HepG2 (cell line): Measurements from ENCODE around the gene ZNF444. TPM values are rescaled to one million over a fixed set of nuclear protein-coding genes. Genes with fewer than 3 reads are reported as not detected.

ENCODE experiments used
- DMAP1 ChIP-seq: IDR thresholded peaks from 2 replicates; pipeline ENCODE4 v1.6.1; 2016
- ELF3 ChIP-seq: IDR thresholded peaks from 2 replicates; pipeline ENCODE4 v1.6.1; 2016; ENCODE audit warnings: missing genetic modification reagents, missing compliant biosample characterization
- NFKBIZ ChIP-seq: IDR thresholded peaks from 2 replicates; pipeline ENCODE4 v1.6.1; 2018; ENCODE audit warnings: missing genetic modification reagents, missing compliant biosample characterization
- POLR2AphosphoS2 ChIP-seq: IDR thresholded peaks from 2 replicates; pipeline ENCODE4 v1.6.1; 2011; ENCODE audit warnings: low read depth, low read length, improper control_type of control experiment
- SMAD9 ChIP-seq: sonication (generic); formaldehyde crosslinking; IDR thresholded peaks from 2 replicates; pipeline ENCODE4 v1.5.1; 2020; ENCODE audit warnings: mild to moderate bottlenecking, missing genetic modification reagents
- SOX13 ChIP-seq, 3 experiments: fragments of 450-650 bp in 1 of 3; sonication (generic) in 1 of 3; formaldehyde crosslinking in 1 of 3; IDR thresholded peaks in 2 of 3; conservative IDR thresholded peaks in 1 of 3; 2 replicates each; pipeline versions ENCODE4 v1.5.0 to v1.6.1; 2016 to 2020; ENCODE audit warnings: antibody characterized with exemption in 1 of 3, mild to moderate bottlenecking in 1 of 3, missing compliant biosample characterization in 1 of 3, missing genetic modification reagents in 1 of 3, moderate library complexity in 1 of 3
- THYN1 ChIP-seq: sonication (generic); formaldehyde crosslinking; IDR thresholded peaks from 2 replicates; pipeline ENCODE4 v1.8.1; 2023; ENCODE audit warnings: low read depth, mild to moderate bottlenecking, moderate library complexity, missing genetic modification reagents, borderline replicate concordance
- ZKSCAN5 ChIP-seq: sonication (generic); formaldehyde crosslinking; IDR thresholded peaks from 2 replicates; pipeline ENCODE4 v1.5.1; 2020; ENCODE audit warnings: mild to moderate bottlenecking, missing genetic modification reagents
- ZNF75D ChIP-seq: sonication (generic); formaldehyde crosslinking; IDR thresholded peaks from 2 replicates; pipeline ENCODE4 v1.8.1; 2023; ENCODE audit warnings: missing genetic modification reagents, mild to moderate bottlenecking, borderline replicate concordance
- ZNF891 ChIP-seq: sonication (generic); formaldehyde crosslinking; IDR thresholded peaks from 2 replicates; pipeline ENCODE4 v1.5.0; 2020; ENCODE audit warnings: mild to moderate bottlenecking, missing genetic modification reagents
- polyA plus RNA-seq, 8 experiments: library from polyadenylated mRNA; depleted of rRNA in 3 of 8; stranded (reverse) in 7 of 8; unstranded in 1 of 8; fragments of >200 nt; fragmentation: Illumina TruSeq in 4 of 8; extraction: Trizol in 4 of 8; gene quantifications; 2 replicates each; pipeline versions ENCODE4 v1.2.1 to v1.2.3, GENCODE V29; 2011 to 2016; ENCODE audit warnings: low read depth in 4 of 8, missing spikeins in 1 of 8, mixed read lengths in 1 of 8; ENCODE audit not compliant: insufficient read depth in 1 of 8
- total RNA-seq, 5 experiments: library from RNA; depleted of rRNA; stranded (reverse); fragments of >200 nt; fragmentation: Illumina TruSeq; extraction: Trizol; gene quantifications; 2 replicates each; pipeline ENCODE4 v1.2.3, GENCODE V29; 2016; ENCODE audit warnings: low read depth in 1 of 5
- TF ChIP-seq, protein P1 (sequence below): sonication (generic); formaldehyde crosslinking; IDR thresholded peaks from 2 replicates; pipeline ENCODE4 v1.5.1; 2020; ENCODE audit warnings: mild to moderate bottlenecking, moderate library complexity, missing genetic modification reagents
- TF ChIP-seq, protein P2 (sequence below): sonication (generic); formaldehyde crosslinking; IDR thresholded peaks from 2 replicates; pipeline ENCODE4 v1.5.1; 2020; ENCODE audit warnings: missing genetic modification reagents, mild to moderate bottlenecking, borderline replicate concordance
- TF ChIP-seq, protein P3 (sequence below): sonication (generic); formaldehyde crosslinking; IDR thresholded peaks from 2 replicates; pipeline ENCODE4 v1.5.1; 2020; ENCODE audit warnings: mild to moderate bottlenecking, missing genetic modification reagents, borderline replicate concordance
- TF ChIP-seq, protein P4 (sequence below): sonication (generic); formaldehyde crosslinking; IDR thresholded peaks from 2 replicates; pipeline ENCODE4 v1.4.0; 2020; ENCODE audit warnings: missing genetic modification reagents, borderline replicate concordance
- TF ChIP-seq, protein P5 (sequence below): sonication (generic); formaldehyde crosslinking; IDR thresholded peaks from 2 replicates; pipeline ENCODE4 v1.8.1; 2023; ENCODE audit warnings: mild to moderate bottlenecking, missing genetic modification reagents
- TF ChIP-seq, protein P6 (sequence below): sonication (generic); formaldehyde crosslinking; IDR thresholded peaks from 2 replicates; pipeline ENCODE4; 2020; ENCODE audit warnings: missing genetic modification reagents, mild to moderate bottlenecking, borderline replicate concordance

Gene ZNF444
- total and polyA plus RNA-seq, 2 of the 13 experiments (the other 11 are each of a cell fraction or from before 2014, with no cell fraction given), result 27.4 to 30.3 TPM

DNA sequence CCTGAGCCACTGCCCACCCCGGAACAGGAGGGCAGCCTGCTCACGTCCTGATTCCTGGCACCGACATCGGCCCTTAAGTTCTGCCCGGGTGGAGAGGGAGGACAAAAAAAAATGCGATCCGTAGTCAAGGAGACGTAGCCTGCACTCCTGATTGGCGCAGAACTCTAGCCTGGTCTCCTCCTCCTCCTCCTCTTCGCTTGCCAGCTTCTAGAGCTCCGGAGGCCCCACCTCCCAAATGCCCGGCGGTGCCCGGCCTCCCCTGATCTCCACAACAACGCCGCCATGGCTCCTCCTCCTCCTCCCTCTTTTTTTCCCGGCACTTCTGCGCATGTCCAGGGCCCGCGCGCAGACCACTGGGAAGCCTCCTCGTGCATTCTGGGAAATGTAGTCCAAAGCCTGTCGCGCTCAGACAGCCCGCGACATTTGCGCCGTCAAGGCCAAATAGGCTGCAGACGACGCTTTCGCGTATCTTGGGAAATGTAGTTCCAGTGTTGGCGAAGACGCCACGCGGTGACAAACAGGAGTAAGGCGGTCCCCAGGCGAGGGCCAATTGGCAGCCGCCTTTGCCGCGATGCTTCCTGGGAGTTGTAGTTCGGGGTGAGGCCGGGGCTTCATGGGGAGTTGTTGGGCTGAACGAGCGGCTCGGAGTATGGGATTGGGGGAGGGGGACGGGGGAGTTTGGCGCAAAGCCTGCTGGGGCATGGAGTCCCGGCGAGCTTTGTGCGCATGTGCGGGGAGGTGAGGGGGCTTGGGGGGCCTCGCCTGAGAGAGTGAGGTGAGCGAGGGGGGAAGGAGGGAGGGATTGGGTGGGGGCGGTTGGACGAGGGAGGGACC lies at the start of gene ZNF444 (continued):
- TF ChIP-seq, protein P1, sequence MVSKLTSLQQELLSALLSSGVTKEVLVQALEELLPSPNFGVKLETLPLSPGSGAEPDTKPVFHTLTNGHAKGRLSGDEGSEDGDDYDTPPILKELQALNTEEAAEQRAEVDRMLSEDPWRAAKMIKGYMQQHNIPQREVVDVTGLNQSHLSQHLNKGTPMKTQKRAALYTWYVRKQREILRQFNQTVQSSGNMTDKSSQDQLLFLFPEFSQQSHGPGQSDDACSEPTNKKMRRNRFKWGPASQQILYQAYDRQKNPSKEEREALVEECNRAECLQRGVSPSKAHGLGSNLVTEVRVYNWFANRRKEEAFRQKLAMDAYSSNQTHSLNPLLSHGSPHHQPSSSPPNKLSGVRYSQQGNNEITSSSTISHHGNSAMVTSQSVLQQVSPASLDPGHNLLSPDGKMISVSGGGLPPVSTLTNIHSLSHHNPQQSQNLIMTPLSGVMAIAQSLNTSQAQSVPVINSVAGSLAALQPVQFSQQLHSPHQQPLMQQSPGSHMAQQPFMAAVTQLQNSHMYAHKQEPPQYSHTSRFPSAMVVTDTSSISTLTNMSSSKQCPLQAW (CRISPR knock-in tag), result peak; percentile 94
- TF ChIP-seq, protein P2, sequence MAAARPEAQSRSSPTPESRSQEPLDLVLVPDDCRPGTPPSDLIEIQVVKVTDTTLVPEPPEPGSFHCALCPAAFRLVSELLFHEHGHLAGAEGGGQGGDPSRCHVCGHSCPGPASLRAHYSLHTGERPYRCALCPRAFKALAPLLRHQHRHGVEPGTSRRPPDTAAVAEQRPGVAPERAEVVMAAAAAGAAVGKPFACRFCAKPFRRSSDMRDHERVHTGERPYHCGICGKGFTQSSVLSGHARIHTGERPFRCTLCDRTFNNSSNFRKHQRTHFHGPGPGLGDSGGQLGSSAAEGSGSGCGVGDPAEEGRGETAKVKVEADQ (CRISPR knock-in tag), result no peak
- TF ChIP-seq NFKBIZ (CRISPR knock-in tag) (no peak), THYN1 (CRISPR knock-in tag) (no peak), ZKSCAN5 (CRISPR knock-in tag) (no peak), ZNF75D (CRISPR knock-in tag) (no peak), ZNF891 (CRISPR knock-in tag) (no peak), SOX13 (IDR thresholded peaks at IDR 0.05) (no peak), SOX13 (CRISPR knock-in tag; conservative IDR thresholded peaks at IDR 0.05 in 1 of 2, IDR thresholded peaks at IDR 0.05 in 1 of 2) (no peak; a peak in 1 of 4 replicates), POLR2AphosphoS2 (no peak), DMAP1 (CRISPR knock-in tag) (no peak), ELF3 (CRISPR knock-in tag) (peak; percentile 56; the same call in 1 of the 2 replicates), SMAD9 (CRISPR knock-in tag) (no peak)
- TF ChIP-seq, protein P3, sequence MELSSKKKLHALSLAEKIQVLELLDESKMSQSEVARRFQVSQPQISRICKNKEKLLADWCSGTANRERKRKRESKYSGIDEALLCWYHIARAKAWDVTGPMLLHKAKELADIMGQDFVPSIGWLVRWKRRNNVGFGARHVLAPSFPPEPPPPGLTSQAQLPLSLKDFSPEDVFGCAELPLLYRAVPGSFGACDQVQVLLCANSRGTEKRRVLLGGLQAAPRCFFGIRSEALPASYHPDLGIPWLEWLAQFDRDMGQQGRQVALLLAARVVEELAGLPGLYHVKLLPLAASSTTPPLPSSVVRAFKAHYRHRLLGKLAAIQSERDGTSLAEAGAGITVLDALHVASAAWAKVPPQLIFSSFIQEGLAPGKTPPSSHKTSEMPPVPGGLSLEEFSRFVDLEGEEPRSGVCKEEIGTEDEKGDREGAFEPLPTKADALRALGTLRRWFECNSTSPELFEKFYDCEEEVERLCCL, result no peak
- TF ChIP-seq, protein P4, sequence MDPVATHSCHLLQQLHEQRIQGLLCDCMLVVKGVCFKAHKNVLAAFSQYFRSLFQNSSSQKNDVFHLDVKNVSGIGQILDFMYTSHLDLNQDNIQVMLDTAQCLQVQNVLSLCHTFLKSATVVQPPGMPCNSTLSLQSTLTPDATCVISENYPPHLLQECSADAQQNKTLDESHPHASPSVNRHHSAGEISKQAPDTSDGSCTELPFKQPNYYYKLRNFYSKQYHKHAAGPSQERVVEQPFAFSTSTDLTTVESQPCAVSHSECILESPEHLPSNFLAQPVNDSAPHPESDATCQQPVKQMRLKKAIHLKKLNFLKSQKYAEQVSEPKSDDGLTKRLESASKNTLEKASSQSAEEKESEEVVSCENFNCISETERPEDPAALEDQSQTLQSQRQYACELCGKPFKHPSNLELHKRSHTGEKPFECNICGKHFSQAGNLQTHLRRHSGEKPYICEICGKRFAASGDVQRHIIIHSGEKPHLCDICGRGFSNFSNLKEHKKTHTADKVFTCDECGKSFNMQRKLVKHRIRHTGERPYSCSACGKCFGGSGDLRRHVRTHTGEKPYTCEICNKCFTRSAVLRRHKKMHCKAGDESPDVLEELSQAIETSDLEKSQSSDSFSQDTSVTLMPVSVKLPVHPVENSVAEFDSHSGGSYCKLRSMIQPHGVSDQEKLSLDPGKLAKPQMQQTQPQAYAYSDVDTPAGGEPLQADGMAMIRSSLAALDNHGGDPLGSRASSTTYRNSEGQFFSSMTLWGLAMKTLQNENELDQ (CRISPR knock-in tag), result no peak
- TF ChIP-seq, protein P5, sequence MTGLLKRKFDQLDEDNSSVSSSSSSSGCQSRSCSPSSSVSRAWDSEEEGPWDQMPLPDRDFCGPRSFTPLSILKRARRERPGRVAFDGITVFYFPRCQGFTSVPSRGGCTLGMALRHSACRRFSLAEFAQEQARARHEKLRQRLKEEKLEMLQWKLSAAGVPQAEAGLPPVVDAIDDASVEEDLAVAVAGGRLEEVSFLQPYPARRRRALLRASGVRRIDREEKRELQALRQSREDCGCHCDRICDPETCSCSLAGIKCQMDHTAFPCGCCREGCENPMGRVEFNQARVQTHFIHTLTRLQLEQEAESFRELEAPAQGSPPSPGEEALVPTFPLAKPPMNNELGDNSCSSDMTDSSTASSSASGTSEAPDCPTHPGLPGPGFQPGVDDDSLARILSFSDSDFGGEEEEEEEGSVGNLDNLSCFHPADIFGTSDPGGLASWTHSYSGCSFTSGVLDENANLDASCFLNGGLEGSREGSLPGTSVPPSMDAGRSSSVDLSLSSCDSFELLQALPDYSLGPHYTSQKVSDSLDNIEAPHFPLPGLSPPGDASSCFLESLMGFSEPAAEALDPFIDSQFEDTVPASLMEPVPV (CRISPR knock-in tag), result no peak
- TF ChIP-seq, protein P6, sequence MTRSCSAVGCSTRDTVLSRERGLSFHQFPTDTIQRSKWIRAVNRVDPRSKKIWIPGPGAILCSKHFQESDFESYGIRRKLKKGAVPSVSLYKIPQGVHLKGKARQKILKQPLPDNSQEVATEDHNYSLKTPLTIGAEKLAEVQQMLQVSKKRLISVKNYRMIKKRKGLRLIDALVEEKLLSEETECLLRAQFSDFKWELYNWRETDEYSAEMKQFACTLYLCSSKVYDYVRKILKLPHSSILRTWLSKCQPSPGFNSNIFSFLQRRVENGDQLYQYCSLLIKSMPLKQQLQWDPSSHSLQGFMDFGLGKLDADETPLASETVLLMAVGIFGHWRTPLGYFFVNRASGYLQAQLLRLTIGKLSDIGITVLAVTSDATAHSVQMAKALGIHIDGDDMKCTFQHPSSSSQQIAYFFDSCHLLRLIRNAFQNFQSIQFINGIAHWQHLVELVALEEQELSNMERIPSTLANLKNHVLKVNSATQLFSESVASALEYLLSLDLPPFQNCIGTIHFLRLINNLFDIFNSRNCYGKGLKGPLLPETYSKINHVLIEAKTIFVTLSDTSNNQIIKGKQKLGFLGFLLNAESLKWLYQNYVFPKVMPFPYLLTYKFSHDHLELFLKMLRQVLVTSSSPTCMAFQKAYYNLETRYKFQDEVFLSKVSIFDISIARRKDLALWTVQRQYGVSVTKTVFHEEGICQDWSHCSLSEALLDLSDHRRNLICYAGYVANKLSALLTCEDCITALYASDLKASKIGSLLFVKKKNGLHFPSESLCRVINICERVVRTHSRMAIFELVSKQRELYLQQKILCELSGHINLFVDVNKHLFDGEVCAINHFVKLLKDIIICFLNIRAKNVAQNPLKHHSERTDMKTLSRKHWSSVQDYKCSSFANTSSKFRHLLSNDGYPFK (CRISPR knock-in tag), result peak; percentile 82; the same call in 1 of the 2 replicates
